Putamen (tissue), 1 donor: ENCODE results near the gene PEAR1.

Experiments
- DNase-seq: peaks from one replicate; pipeline ENCODE4 v3.0.0-alpha.2; 2016; ENCODE audit warnings: low spot score

Gene PEAR1

DNA sequence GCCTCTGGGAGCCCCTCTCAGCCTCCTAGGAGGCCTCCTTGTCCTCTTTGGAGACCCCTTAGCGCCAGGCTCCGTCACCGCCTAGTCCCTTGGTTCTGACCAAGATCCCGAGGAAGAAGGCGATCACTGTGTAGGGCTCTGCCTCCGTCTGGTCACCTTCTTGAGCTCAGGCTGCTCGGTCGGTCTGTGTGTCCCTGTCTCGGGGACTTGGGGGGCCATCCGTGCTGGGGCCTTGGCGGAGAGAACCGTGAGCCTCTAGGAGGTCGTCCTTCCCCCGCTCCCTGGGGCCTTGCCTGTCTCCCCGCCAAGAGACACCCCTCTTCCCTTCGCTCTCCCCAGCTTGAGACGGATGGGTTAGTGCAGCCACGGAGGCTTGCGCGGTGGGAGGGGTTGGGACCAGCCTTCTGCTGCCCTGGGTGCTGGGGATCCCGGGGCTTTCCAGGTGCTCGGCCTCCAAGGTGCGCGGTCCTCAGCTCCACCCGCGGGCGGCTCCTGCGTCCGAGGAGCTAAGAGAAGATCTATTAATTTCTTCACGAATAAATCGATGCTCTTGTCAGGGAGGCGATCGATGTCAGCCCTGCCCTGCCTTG lies 33.9 kb upstream of the PEAR1 start:
- DNase-seq: no peak

DNA sequence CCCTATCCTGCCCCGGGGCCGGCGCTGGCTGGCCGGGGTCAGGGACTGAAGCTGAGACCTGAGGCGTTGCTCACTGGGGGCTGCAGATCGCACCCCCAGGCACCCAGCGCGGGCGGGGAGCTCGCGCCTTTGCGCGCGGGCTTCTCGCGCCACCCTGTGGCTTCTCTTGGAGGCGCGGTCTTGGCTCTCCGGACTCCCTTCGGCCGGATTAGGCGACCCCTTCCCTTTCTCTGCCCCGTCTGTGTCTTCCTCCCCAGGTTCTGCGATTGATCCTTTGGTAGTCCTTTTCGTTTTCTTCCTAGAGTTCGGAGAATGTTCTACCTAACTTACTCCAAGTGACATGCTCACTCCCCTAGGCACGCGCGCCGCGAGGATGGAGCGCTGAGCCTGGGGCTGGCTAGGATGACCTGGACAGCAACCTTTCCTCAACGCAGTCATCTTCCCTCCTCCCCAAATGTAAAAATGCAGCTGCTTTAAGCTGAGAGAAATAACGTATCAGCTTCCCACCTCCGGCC lies 33.3 kb upstream of the PEAR1 start:
- peak; percentile 18 for DNase-seq

DNA sequence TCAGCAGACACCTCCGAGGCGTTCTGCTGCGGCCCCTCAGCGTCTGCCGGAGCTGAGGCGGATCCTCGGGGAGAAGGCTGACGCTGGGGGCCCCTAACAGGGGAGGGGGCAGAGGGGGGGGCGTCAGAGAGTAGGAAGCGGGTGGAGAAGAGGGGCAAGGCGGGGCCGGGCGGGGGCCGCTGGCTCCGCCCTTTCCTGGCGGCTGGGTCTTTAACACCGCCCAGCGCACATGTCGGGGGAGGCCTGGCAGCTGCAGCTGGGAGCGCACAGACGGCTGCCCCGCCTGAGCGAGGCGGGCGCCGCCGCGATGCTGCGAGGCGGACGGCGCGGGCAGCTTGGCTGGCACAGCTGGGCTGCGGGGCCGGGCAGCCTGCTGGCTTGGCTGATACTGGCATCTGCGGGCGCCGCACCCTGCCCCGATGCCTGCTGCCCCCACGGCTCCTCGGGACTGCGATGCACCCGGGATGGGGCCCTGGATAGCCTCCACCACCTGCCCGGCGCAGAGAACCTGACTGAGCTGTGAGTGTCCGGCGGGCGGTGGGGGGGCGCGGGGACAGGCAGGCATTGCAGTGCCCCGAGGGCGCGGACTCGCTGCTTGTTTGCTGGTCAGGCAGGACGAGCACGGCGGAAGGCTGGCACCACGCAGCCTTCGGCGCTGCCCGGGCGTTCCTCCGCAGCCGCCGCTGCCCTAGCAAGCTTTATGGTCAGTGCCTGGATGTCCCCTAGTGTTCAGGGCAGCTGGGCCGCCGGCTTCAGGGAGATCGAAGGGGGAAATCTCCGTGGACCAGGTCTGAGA lies 32.7 kb upstream of the PEAR1 start, which contains the start of gene NTRK1:
NTRK1 (plus strand) TSS at position 238 of the 796 bp plus-strand sequence; CDS start at position 308, 70 bp downstream.
- DNase-seq: peak; percentile 19

DNA sequence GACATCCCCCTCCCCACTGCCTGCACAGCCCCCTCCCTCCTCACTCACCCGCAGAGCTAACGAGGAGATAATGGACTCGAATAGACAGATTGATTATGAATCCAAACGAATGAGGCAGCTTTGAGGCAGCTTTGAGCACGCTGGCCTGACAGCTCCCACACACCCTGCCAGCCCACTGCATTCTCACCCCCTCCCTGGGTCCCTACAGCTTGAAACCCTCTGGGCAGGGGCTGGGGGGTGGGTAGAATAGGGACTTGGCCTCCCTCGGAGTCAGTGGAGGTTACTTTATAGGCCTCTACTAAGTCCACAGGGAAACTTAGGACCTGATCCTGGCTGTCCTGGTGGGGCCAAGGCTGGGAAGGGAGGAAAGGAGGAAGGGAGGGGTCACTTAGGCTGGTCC lies 30.9 kb upstream of the PEAR1 start:
- no peak for DNase-seq

DNA sequence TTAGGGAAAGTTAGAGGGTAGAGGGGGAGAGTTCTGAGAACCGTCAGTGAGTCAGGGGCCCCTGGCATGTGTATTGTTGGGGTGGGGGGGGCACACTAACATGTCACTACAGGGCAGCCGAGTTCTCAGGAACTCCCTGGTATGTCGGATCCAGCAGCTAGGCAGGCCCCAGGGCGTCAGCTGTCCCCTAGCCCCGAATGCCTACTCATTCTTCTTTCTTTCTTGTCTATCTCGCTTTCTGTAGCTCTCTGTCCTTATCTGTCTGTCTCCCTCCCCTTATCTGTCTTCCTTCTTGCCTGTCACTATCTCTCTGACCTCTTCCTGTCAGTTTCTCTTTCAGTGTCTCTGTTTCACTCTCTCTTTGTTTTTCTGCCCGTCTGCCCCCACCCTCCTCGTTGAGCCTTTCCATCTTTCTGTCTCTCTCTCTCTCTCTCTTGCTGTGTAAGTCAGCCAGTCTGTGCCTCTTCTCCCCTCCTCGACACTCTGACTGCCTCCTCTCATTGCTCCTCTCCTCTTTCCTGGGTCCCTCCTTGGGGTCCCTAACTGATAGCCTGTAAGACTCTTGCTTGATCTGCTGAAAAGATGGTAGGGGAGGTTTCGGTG lies 30.4 kb upstream of the PEAR1 start:
- no peak for DNase-seq

DNA sequence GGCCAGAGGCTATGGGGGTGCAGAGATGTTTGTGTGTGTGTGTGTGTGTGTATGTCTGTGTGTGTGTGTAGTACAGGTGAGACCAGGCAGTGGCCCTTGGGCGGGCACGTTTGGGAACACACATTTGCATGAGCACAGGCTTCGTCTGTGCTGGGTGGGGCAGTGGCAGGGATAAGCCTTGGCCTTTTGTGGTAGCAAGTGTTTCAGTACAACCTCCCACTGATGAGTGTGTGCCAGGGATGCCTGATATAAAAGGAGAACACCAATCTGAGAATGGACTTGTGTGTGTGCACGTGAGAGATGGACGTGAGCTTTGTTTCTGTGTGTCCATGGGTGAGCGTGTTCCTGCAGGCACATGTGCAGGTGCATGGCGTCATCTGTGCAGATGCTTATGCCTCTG lies 29.9 kb upstream of the PEAR1 start:
- no peak for DNase-seq

DNA sequence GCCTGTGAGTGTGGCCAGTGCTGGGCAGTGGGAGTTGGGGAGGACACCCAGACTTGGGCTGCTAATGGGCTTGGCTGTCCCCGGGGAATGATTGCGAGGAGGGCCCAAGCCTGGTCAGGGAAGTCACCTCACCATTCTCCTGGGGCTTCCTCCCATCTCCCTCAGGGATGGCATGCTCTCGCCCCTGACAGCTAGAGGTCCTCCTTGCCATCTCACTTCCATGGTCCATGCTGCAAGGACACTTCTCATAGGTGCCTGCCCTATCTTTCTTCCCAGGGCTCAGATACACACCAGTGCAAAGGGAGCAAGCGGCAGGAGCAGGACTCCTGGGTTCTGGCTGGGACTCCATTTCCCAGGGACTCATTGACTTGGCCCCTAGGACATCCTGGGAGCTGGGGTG lies 28.7 kb upstream of the PEAR1 start:
- no peak for DNase-seq

DNA sequence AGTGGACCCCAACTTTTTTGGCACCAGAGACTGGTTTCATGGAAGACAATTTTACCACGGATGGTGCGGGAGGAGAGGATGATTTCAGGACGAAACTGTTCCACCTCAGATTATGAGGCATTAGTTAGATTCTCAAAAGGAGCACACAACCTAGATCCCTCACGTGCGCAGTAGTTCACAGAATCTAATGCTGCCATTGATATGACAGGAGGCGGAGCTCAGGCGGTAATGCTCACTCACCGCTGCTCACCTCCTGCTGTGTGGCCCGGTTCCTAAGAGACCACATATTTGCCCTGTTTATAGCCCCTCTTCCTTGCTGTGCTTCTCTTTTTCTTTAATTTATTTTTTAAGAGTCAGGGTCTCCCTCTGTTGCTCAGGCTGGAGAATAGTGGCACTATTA lies 28.3 kb upstream of the PEAR1 start:
- no peak for DNase-seq

DNA sequence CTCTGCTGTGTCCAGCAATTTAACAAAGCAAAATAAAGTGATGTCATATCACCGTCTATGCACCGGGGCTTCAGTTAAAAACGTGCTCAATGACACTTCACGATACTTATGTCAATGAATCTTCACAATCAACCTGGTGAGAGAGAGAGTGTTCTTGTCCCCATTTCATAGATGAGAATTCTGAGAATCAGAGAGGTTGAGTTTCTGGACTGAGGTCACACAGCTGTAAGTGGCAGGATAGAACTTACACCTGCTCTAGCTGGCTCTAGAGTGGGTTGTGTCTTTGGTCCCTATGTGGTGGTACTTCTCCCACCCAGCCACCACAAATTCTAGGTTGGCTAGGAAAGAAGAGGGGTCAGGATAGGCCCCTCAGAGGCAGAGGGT lies 27.7 kb upstream of the PEAR1 start:
- no peak for DNase-seq

DNA sequence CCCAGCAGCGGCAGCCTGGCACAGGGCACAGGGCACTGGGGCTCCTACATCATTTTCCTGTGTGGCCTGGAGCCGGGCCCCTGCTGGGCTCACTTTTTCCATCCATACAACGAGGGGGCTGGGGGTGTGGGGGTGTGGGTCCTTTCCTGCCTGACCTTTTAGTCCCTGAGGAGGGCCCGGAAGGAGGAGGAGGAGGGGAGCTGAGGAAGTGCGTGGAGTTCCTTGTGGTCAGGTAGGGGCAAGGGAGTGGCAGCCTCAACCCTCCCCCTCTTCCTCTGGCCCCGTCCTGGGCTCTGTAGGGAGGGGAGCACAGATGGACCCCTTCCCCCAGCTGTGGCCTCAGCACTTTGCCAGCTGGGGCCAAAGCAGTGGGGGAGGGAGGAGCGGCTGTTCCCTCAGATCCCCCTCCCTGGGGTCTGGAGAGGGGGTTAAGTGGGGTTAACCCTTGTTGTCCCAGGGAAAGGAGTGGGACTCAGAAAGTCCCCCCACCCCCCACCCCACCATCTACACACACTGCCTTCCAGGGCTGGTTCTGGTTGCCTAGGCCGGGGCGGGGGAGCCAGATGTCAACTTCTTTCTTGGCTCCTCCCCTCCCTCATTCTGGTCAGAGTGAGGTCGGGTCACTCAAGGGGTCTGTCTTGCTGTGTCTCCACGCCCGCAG lies 27.1 kb upstream of the PEAR1 start:
- no peak for DNase-seq

DNA sequence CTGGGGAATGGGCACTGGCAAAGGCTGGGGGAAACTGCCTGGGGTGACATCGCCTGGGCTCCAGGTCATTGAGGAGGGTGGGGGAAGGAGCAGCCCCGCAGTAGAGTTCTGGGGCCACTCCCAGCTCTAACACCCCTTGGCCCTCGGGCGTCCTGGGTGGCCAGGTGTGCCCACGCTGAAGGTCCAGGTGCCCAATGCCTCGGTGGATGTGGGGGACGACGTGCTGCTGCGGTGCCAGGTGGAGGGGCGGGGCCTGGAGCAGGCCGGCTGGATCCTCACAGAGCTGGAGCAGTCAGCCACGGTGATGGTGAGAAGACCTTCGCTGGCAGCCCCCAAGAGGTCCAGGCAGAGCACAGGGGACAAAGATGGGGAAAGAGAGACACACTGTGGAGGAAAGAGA lies 25.2 kb upstream of the PEAR1 start:
- no peak for DNase-seq

DNA sequence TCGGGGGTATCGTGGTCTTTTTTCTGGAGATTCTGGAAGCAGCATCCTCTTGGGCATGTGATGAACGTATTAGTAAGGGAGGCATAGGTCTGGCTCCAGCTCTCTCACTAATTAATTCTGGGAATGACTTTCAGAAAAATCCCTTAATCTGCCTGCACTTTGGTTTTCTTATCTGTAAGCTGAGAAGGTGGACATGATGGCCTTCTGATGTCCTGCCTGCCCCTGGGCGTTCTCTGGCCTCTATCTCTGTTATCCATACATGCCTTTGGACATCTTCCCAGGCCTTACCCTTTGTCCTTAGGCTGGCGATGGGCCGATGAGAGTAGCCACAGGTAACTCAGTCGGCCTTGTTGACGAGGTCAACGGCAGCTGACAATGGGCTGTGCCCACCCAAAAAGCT lies 24.1 kb upstream of the PEAR1 start:
- DNase-seq: no peak

DNA sequence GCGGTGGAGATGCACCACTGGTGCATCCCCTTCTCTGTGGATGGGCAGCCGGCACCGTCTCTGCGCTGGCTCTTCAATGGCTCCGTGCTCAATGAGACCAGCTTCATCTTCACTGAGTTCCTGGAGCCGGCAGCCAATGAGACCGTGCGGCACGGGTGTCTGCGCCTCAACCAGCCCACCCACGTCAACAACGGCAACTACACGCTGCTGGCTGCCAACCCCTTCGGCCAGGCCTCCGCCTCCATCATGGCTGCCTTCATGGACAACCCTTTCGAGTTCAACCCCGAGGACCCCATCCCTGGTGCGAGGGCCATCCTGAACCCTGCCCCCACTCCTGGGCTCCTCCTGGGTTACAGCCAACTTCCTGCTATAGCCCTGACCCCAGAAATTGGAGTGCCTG lies 19.9 kb upstream of the PEAR1 start:
- no peak for DNase-seq

DNA sequence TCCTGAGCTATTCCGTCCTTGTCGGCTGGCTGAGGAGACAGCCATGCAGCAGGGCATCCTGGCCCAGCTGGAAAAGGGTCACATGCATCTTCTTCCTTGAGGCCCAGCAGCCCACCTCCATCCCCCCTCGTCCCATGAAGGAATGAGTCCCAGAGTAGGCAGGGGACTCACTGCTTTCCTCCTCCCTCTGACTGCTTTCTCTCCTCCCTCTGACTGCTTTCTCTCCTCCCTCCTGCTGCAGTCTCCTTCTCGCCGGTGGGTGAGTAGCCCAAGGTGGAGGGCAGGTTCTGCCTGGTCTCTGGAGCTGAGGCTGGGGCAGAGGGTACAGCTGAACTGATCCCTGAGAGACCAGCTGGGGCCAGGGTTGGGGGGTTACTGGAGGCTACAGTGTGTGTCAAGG lies 19.4 kb upstream of the PEAR1 start:
- DNase-seq: no peak

DNA sequence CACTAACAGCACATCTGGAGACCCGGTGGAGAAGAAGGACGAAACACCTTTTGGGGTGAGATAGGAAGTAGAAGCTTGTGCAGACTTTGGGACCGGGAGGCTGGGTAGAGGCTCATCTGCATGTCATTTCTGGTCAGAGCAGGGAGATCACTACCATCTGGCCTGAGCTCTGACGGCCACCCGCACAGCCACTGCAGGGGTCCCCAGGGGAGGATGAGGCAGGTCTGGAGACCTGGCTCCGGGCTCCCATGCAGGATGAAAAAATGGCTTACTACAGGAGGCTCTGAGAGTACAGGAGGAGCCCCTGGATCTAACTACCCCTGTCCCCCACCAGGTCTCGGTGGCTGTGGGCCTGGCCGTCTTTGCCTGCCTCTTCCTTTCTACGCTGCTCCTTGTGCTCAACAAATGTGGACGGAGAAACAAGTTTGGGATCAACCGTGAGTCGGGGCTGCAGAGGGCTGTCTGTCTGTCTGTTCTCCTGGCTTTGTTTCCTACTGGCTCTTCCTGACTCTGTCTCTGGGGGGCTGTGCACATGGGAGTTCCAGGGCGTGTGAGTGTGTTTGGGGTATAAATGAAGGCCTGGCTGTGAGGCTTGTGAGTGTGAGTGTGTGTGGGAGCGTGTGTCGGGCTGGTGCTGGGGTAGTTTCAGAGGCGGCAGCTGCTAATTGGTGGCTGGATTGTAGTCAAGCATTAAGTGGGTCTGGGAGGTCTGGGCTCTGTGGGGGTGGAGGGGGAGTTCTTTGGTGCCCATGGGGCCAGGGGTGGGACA lies 18.8 kb upstream of the PEAR1 start:
- no peak for DNase-seq

DNA sequence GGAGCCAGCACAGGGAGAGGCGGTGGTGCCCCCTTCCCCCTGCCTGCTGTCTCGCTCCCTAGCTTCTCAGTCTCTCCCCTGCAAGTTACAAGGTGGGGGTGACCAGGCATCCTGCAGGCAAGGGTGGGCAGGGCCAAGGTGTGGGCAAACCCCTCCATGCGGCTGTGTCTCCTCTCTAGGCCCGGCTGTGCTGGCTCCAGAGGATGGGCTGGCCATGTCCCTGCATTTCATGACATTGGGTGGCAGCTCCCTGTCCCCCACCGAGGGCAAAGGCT lies 18.2 kb upstream of the PEAR1 start:
- DNase-seq: no peak

DNA sequence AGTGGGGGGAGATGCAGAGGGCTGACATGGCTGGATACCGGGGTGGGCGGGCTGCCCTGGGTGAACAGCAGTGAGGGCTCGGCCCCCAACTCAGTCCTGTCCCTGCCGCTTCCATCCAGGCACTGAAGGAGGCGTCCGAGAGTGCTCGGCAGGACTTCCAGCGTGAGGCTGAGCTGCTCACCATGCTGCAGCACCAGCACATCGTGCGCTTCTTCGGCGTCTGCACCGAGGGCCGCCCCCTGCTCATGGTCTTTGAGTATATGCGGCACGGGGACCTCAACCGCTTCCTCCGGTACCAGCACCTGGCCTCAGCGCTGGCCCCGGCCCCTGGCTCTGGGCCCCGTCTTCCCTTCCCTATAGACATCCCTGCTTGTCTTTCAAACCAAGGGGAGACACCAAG lies 17.2 kb upstream of the PEAR1 start:
- DNase-seq: no peak

DNA sequence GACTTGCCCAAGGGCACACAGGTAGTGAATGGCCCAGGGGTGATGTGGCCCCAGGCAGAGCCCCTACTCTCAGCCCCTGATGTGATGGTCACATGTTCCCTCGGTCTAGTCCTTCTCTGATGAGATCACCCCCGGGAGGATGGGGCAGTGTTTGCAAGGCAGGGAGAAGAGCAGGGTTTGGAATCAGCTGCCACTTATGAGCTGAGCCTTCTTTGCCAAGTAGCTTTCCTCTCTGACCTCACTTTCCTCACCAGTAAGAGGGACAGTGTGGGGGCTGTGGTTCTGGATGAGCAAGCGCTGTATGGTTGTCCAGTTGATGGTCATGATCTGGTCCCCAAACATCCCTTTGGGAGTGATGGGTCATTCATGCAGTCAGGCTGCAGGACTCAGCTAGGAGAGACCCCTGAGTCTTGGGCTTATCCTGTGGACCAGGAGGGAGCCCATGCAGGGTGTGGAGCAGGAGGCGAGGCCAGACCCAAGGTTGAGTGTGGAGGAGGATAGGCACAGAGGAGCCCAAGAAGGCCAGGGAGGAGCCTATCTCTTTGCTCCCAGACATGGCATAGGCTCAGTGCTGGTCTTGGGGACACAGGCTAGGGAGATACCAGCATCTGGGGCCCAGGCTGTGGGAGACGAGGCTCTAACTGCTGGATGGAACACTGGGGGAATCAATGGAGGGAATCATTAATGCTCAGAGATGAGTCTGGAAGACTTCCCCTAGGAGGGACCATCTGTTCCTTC lies 15.9 kb upstream of the PEAR1 start:
- no peak for DNase-seq

DNA sequence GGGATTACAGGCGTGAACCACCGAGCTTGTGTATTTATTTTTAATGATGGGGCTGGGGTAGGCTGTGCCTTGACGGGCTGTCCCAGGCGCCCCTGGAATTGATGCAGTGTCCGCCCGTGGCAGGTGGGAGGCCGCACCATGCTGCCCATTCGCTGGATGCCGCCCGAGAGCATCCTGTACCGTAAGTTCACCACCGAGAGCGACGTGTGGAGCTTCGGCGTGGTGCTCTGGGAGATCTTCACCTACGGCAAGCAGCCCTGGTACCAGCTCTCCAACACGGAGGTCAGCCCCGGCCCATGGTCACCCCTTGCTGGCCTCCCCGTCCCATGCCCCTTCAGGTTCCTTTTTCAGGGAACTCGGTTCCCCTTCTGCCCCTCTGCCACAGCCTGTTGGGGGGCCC lies 13.6 kb upstream of the PEAR1 start:
- DNase-seq: no peak

DNA sequence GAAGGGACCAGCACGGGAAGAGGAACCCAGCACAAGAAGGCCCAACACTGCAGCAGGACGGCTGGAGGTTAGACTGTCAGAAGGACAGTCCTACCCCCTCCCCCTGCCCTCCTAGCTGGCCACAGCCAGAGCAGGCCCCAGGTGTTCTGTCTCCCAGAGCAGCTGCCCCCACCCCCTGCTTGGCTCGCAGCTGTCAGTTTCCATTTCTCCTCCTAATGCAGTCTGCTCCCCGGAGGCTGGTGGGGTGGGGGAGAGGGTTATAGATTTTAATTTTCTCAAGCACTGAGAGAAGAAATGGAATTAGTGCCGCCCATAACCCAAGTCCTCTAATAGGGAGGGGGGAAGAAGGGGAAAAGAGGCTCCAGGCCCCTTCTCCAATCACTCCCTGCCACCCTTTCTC lies 13.0 kb upstream of the PEAR1 start:
- no peak for DNase-seq

DNA sequence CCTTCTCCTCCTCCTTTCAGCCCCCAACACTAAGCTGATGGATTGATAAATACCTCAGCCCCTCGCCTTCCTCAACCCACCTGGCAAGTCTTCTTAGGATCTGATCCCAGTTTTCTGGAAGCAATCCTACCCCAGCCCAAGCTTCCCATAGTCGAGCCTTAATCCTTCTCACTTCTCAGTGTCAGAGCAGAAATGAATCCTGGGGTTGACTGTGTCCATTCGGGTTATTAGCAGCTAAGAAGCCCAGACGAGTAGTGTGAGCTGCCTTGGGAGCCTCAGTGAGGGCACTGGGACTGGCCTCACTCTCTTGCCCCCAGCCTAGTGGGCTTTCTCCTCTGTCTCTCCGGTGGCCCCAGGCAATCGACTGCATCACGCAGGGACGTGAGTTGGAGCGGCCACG lies 12.4 kb upstream of the PEAR1 start:
- no peak for DNase-seq

DNA sequence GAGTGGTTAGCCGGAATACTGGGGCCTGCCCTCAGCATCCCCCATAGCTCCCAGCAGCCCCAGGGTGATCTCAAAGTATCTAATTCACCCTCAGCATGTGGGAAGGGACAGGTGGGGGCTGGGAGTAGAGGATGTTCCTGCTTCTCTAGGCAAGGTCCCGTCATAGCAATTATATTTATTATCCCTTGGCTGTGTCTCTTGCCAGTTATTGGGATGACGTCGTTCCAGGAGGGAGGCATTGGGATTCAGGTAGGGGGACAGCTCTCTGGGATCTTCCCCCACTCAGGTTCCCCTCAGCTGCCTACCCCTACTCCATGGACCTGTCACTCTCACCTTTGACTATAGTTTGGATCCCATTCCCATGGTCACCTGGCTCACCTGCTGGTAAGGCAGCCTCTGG lies 11.9 kb upstream of the PEAR1 start:
- no peak for DNase-seq
